ENCODE results near the gene SHANK3. TPM values are rescaled to one million over a fixed set of nuclear protein-coding genes. Genes with fewer than 3 reads are reported as not detected.

The SHANK3 gene
- total RNA-seq, 2 experiments from 2014 or later, result 0.15 TPM; not detected in 1

- H3K4me3 ChIP-seq (ENCODE audit: low read depth, low read length, poor library complexity, severe bottlenecking), result no peak overlapping the region
- no peaks in the 10 kb centered on the region for H3K79me2 ChIP-seq (ENCODE audit: insufficient read depth, low read depth, low read length)
- POLR2A ChIA-PET, result no interaction called here
- no peaks in the 10 kb centered on the region for H3K9me2 ChIP-seq (ENCODE audit: insufficient read depth, low read length)
- H3K4me2 ChIP-seq (ENCODE audit: low read length), result no peak overlapping the region
- no peak for DNase-seq (ENCODE audit: low spot score)
- no peaks in the 10 kb centered on the region for H3K9me3 ChIP-seq (ENCODE audit: low read length)
- CTCF ChIA-PET (ENCODE audit: unreplicated experiment), result no interaction called here
- H3K4me1 ChIP-seq (ENCODE audit: insufficient read depth, low read length, poor library complexity, severe bottlenecking), result no peaks in the 10 kb centered on the region
- intact Hi-C loops (cut with micrococcal nuclease; ENCODE audit: unreplicated experiment), result no loop called here
- no peak for TF ChIP-seq EZH2phosphoT487 (IDR thresholded peaks at IDR 0.05; ENCODE audit: borderline replicate concordance, low read depth, low read length)
- no peak for TF ChIP-seq CTCF (conservative IDR thresholded peaks at IDR 0.05; ENCODE audit: low read length)
- H4K20me1 ChIP-seq (ENCODE audit: insufficient read depth, low read length), result no peaks in the 10 kb centered on the region
- H3K27ac ChIP-seq (ENCODE audit: low read depth, low read length, poor library complexity, severe bottlenecking), result no peak overlapping the region
- no peak overlapping the region for H2AFZ ChIP-seq (ENCODE audit: low read length)
- no peaks in the 10 kb centered on the region for H3K36me3 ChIP-seq (ENCODE audit: insufficient read depth, low read length)
- no TSS peak for BruUV-seq (replicated peaks)
Observed at GRCh38 chr22:50674606-50675552, 2.3 kb downstream of the SHANK3 start.

GRCh38 chr22:50675553-50676179 is 3.0 kb downstream of the SHANK3 start:
- H3K9me3 ChIP-seq (ENCODE audit: low read length), result no peaks in the 10 kb centered on the region
- no peak for DNase-seq (ENCODE audit: low spot score)
- no peaks in the 10 kb centered on the region for H3K4me1 ChIP-seq (ENCODE audit: insufficient read depth, low read length, poor library complexity, severe bottlenecking)
- no peak overlapping the region for H3K4me3 ChIP-seq (ENCODE audit: low read depth, low read length, poor library complexity, severe bottlenecking)
- no peak for TF ChIP-seq CTCF (conservative IDR thresholded peaks at IDR 0.05; ENCODE audit: low read length)
- no peak for TF ChIP-seq EZH2phosphoT487 (IDR thresholded peaks at IDR 0.05; ENCODE audit: borderline replicate concordance, low read depth, low read length)
- no peaks in the 10 kb centered on the region for H3K9me2 ChIP-seq (ENCODE audit: insufficient read depth, low read length)
- H3K36me3 ChIP-seq (ENCODE audit: insufficient read depth, low read length), result no peaks in the 10 kb centered on the region
- H3K27ac ChIP-seq (ENCODE audit: low read depth, low read length, poor library complexity, severe bottlenecking), result no peak overlapping the region
- ChIA-PET CTCF (ENCODE audit: unreplicated experiment) (no interaction called here), POLR2A (no interaction called here)
- BruUV-seq (replicated peaks), result no TSS peak
- H3K4me2 ChIP-seq (ENCODE audit: low read length), result no peak overlapping the region
- H4K20me1 ChIP-seq (ENCODE audit: insufficient read depth, low read length), result no peaks in the 10 kb centered on the region
- intact Hi-C loops (cut with micrococcal nuclease; ENCODE audit: unreplicated experiment), result no loop called here
- no peaks in the 10 kb centered on the region for H3K79me2 ChIP-seq (ENCODE audit: insufficient read depth, low read depth, low read length)
- H2AFZ ChIP-seq (ENCODE audit: low read length), result no peak overlapping the region

- no peaks in the 10 kb centered on the region for H3K79me2 ChIP-seq (ENCODE audit: insufficient read depth, low read depth, low read length)
- H3K9me3 ChIP-seq (ENCODE audit: low read length), result no peaks in the 10 kb centered on the region
- H3K4me1 ChIP-seq (ENCODE audit: insufficient read depth, low read length, poor library complexity, severe bottlenecking), result no peaks in the 10 kb centered on the region
- H4K20me1 ChIP-seq (ENCODE audit: insufficient read depth, low read length), result no peaks in the 10 kb centered on the region
- TF ChIP-seq CTCF (conservative IDR thresholded peaks at IDR 0.05; ENCODE audit: low read length) (no peak), EZH2phosphoT487 (IDR thresholded peaks at IDR 0.05; ENCODE audit: borderline replicate concordance, low read depth, low read length) (no peak)
- H3K4me3 ChIP-seq (ENCODE audit: low read depth, low read length, poor library complexity, severe bottlenecking), result no peak overlapping the region
- POLR2A ChIA-PET, result no interaction called here
- intact Hi-C loops (cut with micrococcal nuclease; ENCODE audit: unreplicated experiment), result no loop called here
- no peak overlapping the region for H2AFZ ChIP-seq (ENCODE audit: low read length)
- no peaks in the 10 kb centered on the region for H3K36me3 ChIP-seq (ENCODE audit: insufficient read depth, low read length)
- CTCF ChIA-PET (ENCODE audit: unreplicated experiment), result no interaction called here
- H3K4me2 ChIP-seq (ENCODE audit: low read length), result no peak overlapping the region
- no peaks in the 10 kb centered on the region for H3K9me2 ChIP-seq (ENCODE audit: insufficient read depth, low read length)
- no peak for DNase-seq (ENCODE audit: low spot score)
- no peak overlapping the region for H3K27ac ChIP-seq (ENCODE audit: low read depth, low read length, poor library complexity, severe bottlenecking)
- BruUV-seq (replicated peaks), result no TSS peak
Observed at GRCh38 chr22:50676180-50676636, 3.6 kb downstream of the SHANK3 start.

Data from OCI-LY7 (cell line).